Sigmoid colon (tissue), 4 donors: ENCODE data around the gene PNKP.

Source experiments
- EP300 ChIP-seq, 4 donors: sonication (generic); formaldehyde crosslinking; IDR thresholded peaks; one replicate each; pipeline ENCODE4 v1.6.1; 2017; ENCODE audit warnings: antibody characterized with exemption in 4 of 4
- POLR2A ChIP-seq, 2 donors: fragments of 450-650 bp; IDR thresholded peaks; one replicate each; pipeline ENCODE4 v1.6.1; 2016; ENCODE audit warnings: antibody characterized with exemption in 2 of 2, mild to moderate bottlenecking in 2 of 2, moderate library complexity in 2 of 2
- POLR2AphosphoS5 ChIP-seq, 4 donors: sonication (generic); formaldehyde crosslinking; IDR thresholded peaks; one replicate each; pipeline ENCODE4 v1.6.1; 2017; ENCODE audit warnings: antibody characterized with exemption in 4 of 4
- TF ChIP-seq, protein P1 (sequence below), 4 experiments: fragments of 450-650 bp in 3 of 4; fragments of 200-600 bp in 1 of 4; IDR thresholded peaks; one replicate each; pipeline ENCODE4 v1.5.1; 2016 to 2019; ENCODE audit warnings: antibody characterized with exemption in 4 of 4, mild to moderate bottlenecking in 3 of 4, moderate library complexity in 2 of 4

GRCh38 chr19:49908480-49909420, 41.4 kb upstream of the PNKP start:
- TF ChIP-seq, protein P1, sequence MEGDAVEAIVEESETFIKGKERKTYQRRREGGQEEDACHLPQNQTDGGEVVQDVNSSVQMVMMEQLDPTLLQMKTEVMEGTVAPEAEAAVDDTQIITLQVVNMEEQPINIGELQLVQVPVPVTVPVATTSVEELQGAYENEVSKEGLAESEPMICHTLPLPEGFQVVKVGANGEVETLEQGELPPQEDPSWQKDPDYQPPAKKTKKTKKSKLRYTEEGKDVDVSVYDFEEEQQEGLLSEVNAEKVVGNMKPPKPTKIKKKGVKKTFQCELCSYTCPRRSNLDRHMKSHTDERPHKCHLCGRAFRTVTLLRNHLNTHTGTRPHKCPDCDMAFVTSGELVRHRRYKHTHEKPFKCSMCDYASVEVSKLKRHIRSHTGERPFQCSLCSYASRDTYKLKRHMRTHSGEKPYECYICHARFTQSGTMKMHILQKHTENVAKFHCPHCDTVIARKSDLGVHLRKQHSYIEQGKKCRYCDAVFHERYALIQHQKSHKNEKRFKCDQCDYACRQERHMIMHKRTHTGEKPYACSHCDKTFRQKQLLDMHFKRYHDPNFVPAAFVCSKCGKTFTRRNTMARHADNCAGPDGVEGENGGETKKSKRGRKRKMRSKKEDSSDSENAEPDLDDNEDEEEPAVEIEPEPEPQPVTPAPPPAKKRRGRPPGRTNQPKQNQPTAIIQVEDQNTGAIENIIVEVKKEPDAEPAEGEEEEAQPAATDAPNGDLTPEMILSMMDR (IDR thresholded peaks at IDR 0.05), result no peak
- TF ChIP-seq POLR2A (IDR thresholded peaks at IDR 0.05) (no peak), POLR2AphosphoS5 (IDR thresholded peaks at IDR 0.05) (no peak), EP300 (IDR thresholded peaks at IDR 0.05) (no peak)
